ENCODE results near the gene SHLD1.
A peak's percentile ranks its signal among the peaks of the same experiment; 100 is the strongest.
"Not testable (repeated sequence)": the region's sequence is repeated elsewhere in the genome, so short reads cannot be mapped to it uniquely, and the experiment has no call there.

Gene SHLD1

GRCh38 chr20:5781798-5782750 lies 31.9 kb downstream of the SHLD1 start:
- no peak for DNase-seq

DNA sequence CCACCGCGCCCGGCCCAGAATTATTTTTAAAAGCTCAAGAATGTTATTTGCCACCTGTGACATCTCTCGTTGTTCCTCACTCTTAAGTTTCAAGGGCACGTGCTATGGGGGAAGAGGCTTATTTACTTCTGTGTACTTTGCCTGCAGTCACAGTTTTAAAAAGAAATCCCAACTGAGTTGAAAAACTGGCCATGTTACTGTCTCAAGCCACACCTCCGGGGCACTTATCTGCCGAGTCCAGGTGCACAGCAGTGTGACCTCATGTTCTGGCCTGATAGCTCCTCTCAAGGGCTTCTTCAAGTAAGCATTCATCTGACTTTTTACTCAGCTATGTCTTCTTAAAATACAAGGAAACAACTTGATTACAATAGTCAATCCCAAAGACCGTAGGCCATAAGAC lies 34.5 kb downstream of the SHLD1 start:
- no peak for DNase-seq

DNA sequence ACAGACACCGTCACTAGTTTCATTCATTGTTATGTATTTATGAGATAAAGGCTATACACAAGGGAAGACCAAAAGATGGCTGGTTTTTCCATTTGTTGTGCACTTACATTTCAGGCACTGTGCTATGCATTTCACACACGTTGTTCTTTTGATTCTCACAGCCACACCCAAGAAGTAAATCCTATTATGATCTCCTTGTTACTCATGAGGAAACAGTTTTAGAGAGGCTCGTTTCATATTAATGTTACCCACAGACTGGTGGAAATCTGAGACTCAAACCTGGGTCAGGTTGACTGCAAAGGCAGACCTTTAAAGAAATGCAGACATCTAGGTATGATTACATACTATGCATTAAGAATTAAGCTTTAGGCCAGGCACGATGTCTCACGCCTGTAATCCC lies 34.9 kb downstream of the SHLD1 start:
- no peak for DNase-seq

DNA sequence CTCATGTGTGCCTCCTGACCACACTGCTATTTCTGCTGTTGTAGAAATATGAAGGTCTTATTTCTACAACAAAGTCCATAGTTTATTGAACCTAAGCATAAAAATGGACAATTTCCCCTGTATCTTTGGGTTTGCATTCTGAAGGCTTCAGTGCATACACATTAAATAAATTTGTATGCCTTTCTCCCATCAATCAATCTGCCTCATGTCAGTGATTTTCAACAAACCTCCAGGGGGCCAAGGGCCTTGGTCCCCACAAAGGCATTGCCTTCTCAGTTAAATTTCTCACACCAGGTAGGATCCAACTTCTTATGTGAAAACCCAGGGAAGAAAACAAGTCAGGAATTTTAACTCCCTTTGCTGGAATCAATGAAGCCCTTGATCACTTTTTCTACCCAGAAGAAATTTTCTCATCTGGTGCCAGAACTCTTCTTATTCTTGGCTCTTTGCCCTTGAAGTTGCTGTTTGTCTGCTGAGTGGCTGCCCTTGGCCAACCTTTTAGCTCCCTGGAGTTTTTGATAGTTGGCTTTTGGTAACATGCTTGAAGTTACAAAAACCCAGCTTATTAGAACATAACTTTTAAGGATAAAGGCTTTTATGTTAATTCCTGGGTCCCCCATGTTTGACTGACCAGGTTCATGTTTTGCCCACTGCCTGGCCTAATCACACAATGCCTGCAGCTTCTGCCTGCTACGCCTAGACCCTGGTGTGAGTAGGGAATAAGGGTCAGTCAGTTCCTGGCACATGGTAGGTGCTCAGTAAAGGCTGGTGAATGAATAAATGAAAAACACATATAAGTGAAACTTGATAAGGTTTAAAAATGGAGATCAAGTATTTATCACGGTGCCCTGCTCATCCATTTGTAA lies 37.0 kb downstream of the SHLD1 start:
- no peak for DNase-seq

DNA sequence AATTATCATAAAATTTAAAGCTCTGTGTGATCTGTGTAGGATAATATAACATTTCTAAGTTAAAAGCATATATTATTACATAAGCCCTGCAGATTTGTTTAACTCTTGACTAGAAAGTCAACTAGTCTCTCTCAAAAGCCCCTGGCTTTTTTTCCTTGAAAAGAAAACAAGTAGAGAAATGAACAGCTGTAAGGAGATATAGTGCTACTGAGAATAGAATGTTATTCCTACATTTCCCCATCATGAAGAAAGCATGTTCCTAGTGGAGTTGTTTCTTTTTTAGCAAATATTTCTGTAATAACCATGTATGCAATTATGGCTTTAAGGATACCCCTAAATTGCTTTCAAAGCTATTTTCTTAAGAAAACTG lies 37.6 kb downstream of the SHLD1 start:
- DNase-seq, result no peak

DNA sequence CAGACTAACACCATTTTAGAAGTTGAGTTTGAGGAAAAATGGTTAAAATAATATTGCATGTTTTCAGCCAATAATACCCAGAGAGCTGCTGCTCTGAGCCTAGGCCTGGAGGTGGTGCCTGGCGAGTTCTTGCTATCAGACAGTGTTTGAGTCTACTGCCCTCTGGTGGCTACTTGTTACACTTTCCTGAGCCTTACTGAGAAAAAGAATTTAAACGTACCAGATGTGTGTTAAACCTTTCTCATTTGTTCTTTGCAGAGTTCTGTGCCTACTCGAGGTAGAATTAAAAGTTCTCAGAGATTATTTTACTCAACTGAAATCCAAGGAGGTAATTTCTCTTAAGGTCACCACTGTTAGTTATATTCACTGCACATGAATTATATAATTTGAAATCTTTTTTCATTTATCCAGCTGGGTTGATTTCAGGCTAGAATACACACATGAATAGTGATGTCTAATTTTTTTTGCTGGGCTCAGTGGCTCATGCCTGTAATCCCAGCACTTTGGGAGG lies 38.2 kb downstream of the SHLD1 start:
- peak; percentile 60 for DNase-seq

DNA sequence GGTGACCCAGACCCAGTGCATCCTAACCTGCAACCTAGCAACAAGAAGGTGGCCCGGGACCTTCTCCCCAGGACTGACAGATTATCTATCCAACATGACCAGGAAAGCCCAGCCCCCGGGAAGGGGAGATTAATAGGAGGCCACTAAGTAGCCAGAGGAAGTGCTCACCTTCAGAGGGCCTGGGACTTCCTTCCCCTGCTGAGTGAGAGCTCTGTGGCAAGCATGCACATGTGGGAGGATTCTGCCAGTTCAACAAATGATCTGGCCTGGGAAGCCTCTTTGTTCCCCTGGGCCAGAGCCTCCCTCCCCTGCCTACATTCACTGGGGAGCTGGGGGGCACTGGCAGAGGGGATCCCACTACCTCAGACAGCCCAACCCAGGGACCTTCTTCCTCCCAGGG lies 39.6 kb downstream of the SHLD1 start:
- DNase-seq, result no peak

- DNase-seq, result no peak
These were observed 43.7 kb downstream of the SHLD1 start for GRCh38 chr20:5793916-5794315.

DNA sequence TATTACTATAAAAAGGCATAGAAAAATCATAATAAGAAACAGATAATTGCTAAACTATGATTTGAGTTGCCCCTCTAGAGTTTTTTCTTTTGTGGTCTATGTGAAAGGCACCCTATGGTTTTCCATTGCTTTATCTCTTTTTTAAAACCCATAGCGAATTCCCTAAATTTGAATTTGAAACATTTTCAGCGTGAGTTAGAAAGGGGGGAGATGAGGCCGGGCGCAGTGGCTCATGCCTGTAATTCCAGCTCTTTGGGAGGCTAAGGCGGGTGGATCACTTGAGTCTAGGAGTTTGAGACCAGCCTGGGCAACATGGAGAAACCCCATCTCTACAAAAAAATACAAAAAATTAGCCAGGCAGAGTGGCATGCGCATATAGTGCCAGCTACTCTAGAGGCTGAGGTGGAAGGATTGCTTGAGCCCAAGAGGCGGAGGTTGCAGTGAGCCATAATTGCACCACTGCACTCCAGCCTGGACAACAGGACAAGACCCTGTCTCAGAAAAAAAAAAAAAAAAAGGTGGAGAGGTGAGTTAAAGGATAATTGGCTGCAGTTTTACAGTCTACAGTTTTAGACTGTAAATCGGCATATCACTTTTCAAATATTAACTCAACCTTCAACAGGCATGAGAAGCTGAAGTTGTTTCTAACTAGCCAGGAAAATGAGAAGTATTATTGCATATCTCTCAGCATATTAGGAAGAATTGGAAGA lies 46.3 kb downstream of the SHLD1 start:
- no peak for DNase-seq

GRCh38 chr20:5797165-5797564 lies 47.0 kb downstream of the SHLD1 start:
- no peak for DNase-seq

- DNase-seq, result no peak
These were observed 47.8 kb downstream of the SHLD1 start for GRCh38 chr20:5797843-5798462.

DNA sequence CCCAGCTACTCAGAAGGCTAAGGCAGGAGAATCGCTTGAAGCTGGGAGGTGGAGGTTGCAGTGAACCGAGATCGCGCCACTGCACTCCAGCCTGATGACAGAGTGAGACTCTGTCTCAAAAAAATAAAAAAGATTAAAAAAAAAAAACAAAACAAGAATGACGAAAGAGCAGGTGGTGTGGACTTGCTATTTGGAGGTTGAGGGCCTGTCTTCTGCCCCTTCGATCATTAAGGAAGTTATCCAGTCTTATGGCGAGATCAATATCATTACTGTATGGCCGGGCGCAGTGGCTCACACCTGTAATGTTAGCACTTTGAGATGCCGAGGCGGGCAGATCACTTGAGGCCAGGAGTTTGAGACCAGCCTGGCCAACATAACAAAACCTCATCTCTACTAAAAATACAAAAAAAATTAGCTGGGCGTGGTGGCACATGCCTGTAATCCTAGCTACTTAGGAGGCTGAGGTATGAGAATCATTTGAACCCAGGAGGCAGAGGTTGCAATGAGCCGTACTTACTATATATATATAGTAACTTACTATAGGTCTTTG lies 53.6 kb downstream of the SHLD1 start:
- DNase-seq, result not testable (repeated sequence)

- no peak for DNase-seq
These were observed 56.5 kb downstream of the SHLD1 start for GRCh38 chr20:5806457-5807263.

DNA sequence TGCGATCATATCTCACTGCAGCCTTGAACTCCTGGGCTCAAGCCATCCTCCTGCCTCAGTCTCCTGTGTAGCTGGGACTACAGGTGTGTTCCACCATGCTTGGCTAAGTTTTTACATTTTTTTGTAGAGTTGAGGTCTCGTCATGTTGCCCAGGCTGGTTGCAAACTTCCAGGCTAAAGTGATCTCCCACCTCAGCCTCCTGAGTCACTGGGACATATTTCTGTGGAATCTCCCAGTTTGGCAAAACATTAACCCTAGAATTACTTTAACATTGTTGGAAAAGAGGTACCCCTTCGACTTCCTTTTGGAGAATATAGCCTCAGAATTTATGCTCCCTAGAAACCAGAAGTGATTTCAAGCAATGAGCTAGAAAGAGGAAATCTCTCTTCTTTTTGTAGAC lies 57.2 kb downstream of the SHLD1 start:
- DNase-seq, result no peak

GRCh38 chr20:5808901-5809300 lies 58.7 kb downstream of the SHLD1 start:
- no peak for DNase-seq

DNA sequence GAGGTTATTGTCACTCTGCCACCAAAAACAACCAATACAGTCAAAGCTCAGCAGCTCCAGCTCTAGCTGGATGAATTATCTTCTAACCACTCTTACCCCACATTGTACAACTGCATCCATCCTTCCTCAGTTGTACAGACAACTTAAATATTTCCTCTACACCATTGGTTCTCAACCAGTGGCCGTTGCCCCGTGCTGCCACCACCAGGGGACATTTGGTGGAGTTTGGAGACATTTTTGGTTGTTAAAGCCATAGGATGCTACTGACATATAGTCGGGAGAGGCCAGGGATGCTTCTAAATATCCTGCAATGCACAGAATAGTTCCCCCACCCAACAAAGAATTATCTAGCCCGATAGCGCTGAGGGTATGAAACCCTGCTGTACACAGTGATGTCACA lies 59.3 kb downstream of the SHLD1 start:
- DNase-seq, result no peak

DNA sequence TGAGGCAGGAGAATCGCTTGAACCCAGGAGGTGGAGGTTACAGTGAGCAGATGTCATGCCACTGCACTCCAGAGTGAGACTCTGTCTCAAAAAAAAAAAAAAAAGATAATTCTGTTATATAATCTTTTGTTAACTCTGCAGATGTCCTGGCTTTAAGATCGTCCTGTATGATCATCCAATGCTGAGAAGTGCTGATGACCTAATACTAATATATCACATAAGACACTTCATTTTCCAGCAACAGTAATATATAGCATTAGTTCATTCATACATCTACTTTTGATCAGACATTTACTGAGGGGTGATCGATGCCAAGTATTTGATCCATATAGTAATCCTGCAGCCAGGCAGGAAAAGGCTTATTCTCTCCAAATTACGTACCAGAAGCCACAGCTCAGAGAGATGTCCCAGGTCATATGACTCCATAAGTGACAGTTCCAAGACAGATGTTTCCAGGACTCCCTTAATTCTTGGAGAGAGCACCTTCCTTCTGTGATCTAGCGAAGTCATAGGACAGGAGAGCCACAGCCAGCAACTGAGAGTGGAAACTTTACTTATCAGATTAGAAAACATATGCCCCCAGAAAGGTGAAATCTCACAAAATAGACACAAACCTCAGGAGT lies 60.7 kb downstream of the SHLD1 start:
- DNase-seq, result no peak

GRCh38 chr20:5811746-5812145 lies 61.5 kb downstream of the SHLD1 start:
- no peak for DNase-seq

GRCh38 chr20:5818346-5818681 lies 68.1 kb downstream of the SHLD1 start:
- no peak for DNase-seq

- DNase-seq, result no peak
These were observed 70.5 kb downstream of the SHLD1 start for GRCh38 chr20:5820738-5821137.

DNA sequence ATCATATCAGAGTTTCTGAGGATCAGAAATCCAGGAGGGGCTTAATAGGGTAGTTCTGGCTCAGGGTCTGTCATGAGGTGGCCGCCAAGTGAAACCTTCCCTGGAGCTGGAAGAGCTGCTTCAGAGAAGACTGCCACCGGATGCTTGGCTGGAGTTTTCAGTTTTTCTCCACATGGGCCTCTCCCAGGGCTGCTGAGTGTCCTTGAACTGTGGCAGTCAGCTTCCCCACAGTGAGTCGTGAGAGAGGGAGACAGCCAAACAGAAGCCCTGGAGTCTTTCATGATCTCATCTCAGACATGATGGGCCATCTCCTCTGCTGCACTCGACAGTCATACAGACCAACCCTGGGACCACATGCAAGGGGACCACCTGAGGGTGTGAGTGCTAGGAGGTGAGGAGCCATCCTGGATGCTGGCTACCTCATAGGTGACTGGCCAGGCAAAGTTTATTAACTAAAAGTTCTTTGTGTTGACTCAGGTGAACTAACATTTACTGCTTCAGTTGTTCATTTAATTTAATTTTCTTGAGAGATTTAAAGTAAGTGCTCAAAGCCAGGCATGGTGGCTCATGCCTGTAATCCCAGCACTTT lies 71.5 kb downstream of the SHLD1 start:
- no peak for DNase-seq
